GM21515 (cell line): Measurements from ENCODE around the gene TRPM2.

Experiments used
- ATAC-seq: cut with Tn5 transposase; IDR thresholded peaks from one replicate; pipeline ENCODE4 v1.9.1; 2021; ENCODE audit not compliant: unreplicated experiment

The TRPM2 gene

DNA sequence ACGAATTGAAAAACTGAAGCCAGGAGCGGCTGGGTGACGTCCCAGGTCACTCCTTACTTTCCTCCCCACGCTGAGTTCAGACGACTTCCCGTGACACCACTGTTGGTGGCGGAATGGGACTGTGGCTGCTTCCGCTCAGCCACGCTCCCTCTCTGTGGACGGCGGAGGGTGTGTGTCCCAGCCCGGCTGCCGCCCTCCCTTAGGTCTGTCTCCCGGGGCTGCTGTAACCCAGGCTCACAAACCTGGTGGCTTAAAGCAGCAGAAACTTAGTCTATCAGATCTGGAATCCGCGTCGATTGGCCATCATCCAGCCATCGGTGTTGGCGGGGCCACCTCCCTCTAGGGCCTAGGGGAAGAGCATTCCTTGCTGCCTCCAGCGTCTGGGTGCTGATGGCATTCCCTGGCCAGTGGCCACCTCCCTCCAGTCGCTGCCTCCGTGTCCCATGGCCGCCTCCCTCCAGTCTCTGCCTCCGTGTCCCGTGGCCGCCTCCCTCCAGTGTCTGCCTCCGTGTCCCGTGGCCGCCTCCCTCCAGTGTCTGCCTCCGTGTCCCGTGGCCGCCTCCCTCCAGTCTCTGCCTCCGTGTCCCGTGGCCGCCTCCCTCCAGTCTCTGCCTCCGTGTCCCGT, 17.5 kb downstream of the TRPM2 start:
- ATAC-seq, result no peak

DNA sequence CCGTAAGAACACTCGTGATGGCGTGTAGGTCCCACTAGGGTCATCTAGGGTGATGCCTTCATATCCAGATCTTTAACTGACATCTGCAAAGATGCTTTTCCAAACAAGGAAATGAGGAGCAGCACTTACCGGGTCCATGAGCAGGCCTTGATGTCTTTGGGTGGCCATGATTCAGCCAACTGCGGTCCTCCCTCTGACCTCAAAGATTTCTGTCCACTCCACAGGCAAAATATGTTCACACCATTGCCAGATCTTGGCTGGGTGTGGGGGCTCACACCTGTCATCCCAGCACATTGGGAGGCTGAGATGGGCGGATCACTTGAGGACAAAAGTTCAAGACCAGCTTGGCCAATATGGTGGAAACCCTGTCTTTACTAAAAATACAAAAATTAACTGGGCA, 18.2 kb downstream of the TRPM2 start:
- no peak for ATAC-seq

DNA sequence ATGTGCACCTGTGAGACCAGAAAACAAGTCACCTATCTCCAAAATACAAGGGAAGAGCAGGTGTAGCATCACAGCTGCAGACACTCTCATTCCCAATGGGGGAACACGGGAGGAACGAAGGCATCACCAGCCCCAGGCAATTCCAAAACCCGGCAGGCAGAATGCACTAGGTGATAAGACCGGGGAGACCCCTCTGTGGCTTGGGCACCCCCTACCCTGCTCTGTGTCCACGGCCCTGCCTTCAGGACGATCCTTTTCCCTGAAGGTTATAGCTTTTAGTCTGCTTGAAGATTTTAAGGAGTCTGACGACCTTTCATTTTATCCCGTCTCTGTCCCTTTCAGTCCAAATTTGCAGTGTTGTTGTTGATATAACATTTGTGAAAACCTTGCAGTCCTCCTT, 19.2 kb downstream of the TRPM2 start:
- no peak for ATAC-seq

DNA sequence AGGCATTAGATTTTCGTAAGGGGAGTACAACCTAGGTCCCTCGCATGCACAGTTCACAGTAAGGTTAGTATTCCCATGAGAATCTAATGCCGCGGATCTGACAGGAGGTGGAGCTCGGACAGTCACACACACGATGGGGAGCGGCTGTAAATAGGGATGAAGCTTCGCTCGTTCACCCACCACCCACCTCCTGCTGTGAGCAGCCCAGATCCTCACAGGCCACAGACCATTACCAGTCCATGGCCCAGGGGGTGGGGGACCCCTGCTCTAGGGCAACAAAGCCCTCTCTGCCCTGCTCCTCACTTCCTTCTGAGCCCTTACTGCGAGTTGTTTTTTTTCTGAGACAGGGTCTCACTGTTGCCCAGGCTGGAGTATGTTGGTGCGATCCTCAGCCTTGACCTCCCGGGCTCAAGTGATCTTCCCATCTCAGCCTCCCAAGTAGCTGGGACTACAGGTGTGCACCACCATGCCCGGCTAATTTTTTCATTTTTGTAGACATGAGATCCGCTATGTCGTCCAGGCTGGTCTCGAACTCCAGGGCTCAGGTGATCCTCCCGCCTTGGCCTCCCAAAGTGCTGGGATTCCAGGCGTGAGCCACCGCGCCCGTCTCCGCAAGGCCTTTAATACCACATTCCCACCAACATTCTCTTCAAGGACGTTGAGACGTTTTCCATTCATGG, 21.3 kb downstream of the TRPM2 start:
- ATAC-seq, result no peak

DNA sequence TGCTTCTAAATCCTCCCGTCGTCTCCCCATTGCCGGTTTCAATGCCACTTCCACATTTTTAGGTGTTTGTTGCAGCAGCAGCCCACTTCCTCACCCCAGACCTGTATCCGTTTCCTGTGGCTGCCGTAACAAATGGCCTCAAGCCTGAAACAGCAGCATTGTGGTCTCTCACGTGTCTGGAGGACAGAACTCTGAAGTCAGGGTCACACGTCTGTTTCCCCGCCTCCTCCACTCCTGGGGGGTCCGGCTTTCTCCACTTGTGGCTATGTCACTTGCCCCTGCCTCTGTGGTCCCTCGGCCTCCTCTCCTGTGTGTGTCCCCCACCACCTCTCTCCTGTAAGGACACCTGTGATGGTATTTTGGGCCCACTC, 21.8 kb downstream of the TRPM2 start:
- ATAC-seq, result no peak

DNA sequence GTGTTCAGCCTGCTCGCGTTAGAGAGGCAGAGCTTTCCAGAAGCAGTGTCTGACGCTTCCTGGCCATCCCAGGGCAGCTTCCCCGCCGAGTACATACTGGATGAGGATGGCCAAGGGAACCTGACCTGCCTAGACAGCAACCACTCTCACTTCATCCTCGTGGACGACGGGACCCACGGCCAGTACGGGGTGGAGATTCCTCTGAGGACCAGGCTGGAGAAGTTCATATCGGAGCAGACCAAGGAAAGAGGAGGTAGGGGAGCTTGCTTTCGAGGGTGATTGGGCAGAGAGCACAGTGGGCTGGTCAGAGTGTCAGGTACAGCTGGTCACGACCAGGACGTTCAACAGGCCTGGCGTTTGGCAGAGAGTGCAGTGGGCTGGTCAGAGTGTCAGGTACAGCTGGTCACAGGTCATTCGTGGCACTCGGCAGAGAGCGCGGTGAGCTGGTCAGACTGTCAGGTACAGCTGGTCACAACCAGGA, 22.4 kb downstream of the TRPM2 start:
- no peak for ATAC-seq

DNA sequence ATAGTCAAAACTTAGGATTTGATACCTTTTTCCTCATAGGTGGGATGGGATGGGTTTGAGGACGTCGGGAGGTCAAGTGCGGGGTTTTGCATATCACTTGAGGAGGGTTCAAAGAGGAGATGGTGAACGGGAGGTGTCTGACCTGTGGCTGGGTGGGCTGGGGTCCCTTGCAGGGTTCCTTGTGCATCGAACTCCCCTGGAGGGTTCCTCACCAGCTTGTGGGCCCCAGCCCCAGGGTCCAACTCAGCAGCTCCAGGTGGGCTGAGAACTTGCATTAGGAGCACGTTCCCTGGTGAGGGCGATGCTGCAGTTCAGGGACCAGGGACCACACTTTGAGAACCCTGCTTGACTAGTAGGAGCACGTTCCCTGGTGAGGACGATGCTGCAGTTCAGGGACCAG, 23.2 kb downstream of the TRPM2 start:
- no peak for ATAC-seq

DNA sequence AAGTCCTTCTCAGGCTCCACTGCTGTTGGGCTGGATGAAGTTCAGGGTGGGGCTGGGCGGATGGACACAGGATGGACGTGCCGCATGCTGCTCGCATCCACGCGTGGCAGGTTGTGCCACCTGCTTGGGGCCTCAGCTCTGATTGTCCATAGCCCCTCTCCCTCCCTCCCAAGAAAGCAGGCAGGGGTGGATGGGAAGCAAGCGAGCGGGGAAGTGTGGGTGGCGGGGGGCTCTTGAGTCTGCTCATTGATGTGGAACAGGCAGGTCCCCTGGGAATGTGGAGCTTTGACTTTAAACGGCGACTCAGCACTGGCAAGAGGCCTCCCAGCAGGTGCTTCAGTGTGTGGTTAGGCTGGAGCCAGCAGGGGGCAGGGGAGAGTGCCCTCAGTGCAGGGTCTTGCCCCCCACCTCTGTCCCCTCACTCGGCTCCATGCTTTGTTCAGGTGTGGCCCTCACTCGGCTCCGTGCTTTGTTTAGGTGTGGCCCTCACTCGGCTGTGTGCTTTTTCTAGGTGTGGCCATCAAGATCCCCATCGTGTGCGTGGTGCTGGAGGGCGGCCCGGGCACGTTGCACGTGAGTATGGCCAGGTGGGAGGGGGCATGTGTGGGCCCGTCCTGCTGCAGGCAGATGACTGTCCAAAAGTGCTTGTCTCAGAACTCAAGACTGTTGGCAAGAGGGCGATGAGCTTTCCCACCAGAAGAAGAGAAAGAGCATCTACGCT, 23.9 kb downstream of the TRPM2 start:
- ATAC-seq, result no peak

DNA sequence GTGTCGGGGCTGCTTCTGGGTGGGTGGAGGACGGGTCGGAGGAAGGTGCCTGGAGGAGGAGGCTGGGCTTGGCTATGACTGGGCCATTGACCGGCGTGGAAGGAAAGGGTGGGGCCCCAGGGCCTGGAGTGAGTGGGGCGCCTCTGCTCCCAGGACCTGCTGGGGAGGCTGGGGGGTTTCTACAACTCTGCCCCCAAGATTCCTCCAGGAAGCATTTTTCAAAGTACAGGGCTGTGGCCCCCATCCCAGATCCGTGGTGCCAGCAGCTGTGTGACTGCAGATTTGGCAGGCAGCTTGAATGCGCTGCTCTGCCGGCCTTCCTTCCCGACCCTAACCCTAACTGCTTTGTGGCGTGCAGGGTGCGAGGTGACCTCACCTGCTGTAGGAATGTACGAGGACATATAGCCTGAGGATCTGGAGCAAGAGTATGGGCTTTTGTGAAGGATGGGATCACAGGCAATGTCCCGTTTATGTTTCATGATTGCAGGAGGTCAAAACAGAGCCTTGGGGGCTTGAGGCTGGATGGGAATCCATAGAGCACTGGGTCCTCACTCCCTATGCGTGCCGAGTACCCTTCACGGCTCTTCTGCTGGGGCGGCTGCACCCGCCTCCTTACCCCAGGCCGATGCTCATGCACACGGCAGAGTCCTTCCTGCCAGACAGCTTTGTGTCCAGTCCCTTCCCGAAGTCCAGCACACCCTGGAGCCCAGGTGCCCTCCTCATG, 24.7 kb downstream of the TRPM2 start:
- ATAC-seq, result no peak

DNA sequence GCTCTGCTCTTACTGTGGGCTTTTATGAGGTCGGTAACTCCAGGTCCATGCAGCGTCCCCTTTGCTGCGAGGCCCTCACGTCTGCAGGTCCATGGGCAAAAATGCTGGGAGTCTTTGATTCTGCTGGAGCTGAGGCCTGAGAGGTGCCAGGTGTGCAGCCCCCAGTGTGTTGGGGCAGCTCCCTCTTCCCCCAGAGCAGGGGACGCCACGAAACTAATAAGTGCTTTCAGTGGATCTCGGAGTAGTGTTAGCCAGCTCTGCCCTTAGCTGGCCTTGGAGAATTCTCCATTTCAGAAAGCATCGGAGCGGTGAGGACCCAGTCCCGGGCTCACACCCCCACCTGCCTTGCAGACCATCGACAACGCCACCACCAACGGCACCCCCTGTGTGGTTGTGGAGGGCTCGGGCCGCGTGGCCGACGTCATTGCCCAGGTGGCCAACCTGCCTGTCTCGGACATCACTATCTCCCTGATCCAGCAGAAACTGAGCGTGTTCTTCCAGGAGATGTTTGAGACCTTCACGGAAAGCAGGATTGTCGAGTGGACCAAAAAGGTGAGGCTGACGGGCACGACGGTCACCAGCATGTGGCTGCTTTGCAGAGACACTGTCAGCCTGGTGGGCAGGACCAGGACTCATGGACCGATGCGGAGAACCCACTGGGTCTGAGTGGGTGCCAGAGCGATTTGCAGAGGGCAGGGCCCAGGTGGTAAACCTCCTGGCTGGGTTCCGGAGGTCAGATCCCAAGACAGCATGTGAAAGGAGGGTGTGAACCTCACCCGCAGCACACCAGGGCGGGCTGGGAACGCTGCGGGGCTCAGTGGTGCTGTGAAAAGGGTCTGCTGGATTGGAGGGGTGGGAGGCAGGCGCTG, 25.5 kb downstream of the TRPM2 start:
- no peak for ATAC-seq

DNA sequence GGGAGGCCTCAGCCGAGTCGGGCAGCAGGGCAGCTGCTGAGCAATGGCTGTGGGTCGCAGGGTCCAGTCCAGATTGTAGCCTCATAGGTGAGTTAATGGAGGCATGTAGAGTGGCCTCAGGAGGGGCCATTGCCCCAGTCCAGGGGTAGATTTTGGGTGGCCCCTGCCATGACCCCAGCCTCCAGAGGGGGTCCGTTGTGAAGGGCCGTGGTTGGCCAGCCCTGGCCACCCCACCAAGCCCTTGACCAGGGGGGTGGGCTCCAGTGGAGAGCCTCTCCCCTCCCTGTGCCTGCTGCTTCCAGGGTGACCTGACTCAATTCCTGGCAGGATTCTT, 26.1 kb downstream of the TRPM2 start:
- no peak for ATAC-seq

DNA sequence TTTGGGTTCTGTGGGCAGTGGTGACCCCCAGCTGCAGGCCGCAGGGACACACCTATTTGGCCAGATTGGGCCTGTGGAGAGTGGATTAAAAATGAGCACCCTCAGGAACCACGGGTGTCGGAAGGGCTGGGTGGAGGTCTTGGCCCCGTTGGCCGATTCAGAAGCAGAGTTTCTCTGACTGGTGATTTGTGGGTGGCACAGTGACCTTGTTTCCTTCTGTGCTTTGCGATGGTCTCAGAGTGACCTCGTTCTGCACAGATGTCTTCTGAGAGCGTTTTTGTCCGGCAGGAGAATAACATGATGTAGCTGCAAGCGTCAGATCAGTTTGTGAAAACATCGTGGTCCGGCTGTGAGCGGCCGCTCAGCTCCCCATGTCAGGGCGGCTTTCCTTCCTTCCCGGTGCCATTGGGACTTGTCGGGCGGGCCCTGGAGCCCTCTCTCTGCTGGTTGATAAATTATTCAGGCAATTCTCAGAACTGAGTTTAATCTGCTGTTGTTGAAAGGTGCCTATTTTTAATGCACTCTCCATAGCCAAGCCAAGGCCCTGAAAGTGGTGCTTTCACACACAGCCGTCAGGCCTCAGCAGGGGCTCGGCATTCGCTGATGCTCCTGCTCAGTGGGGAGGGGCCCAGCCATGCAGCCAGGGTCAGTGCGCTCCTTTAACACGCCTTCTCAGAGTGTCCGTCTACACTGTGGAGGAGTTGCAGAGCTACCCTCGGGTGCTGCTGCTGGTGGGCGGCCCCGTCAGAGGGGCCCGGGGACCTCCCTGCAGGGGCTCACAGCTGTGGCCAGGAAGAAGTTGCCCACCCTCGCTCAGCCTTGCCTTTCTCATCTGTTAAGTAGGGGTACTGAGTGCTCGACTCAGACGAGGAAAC, 26.8 kb downstream of the TRPM2 start:
- no peak for ATAC-seq

DNA sequence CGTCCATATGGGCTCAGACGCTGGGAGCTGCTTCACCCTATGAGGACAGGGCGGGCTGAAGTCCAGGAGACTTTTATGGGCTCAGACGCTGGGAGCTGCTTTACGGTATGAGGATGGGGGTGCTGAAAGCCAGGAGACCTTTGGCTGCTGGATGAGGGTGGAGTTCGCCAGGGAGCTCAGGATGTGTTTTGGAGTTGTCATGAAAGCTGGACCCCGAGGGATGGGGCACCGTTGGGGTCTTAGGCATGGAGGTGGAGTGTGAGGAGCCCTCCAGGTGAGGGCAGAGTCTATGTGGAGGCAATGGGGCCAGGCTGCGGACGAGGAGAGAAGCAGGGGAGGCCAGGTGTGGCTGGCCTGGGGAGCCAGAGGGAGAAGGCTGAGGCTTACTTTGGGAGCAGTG, 27.5 kb downstream of the TRPM2 start:
- ATAC-seq, result no peak

DNA sequence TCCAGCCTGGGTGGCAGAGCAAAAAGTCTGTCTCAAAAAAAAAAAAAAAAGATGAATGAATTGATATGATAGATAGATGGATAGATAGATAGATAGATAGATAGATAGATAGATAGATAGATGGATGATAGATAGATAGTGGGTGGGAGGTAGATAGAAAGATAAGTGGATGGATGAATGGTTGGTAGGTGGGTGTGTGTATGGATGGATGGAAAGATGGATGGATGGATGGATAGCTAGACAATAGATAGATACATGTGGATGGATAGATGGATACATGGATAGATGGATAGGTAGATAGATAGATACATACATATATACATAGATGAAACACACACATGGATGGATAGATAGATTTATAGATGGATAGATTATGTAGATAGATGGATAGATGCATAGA, 28.5 kb downstream of the TRPM2 start:
- ATAC-seq, result no peak

DNA sequence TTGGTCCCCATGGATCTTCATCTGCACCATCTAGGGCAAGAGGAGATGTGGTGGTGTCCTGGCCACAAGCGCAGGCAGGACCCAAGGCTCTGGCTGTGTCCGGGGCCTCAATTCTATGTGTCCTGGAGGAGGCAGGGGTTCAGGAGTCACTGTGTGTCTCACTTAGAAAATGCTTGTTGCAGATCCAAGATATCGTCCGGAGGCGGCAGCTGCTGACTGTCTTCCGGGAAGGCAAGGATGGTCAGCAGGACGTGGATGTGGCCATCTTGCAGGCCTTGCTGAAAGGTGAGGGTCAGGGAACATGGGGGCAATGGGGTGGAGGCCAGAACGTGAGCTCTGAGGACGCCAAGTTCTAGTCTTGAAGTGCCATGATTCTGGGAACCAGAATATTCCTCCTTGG, 29.1 kb downstream of the TRPM2 start:
- no peak for ATAC-seq

DNA sequence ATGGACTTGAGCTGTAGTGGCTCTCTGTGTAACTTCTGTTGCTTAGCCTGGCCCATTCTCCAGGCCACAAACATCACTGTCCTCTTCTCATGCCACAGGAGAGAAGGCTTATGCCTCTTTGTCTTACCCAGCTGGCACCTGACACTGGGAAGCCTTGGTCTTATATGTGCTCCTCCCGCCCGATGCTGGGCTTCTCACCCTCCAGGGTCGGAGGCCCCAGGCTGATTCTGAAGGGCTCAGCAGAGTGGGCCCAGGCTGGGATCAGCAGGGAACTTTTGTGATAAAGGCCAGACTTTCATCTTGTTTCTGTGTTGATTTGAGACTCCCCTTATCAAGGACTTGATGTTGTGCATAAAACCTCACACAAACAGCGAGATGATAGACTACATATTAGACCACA, 29.8 kb downstream of the TRPM2 start:
- ATAC-seq, result no peak

DNA sequence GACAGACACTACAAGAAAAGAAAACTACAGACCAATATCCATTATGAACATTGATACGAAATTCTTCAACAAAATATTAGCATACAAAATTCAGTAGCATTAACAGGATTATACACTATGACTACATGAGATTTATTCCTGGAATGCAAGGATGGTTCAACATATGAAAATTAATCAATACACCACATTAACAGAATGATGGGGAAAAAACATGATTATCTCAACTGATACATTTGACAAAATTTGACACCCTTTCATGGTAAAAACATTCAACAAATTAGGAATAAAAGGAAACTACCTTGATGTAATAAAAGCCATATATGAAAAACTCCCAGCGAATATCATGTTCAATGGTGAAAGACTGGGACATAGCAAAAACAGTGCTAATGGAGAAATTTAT, 31.5 kb downstream of the TRPM2 start:
- ATAC-seq, result no peak

DNA sequence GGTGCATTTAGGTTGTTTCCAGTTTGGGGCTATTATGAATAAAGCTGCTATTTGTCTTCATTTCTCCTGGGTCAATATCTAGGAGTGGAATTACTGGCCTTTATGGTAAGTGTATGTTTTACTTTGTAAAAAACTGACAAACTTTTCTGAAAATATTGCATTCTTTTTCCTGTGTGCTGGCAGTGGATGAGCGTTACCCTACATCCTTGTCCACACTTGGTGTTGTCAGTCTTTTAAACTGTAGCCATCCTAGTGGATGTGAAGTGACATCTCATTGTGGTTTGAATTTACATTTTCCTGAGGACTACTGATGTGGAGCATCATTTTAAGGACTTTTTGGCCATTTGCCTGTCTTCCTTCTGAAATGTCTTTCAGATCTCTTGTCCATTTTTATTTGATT, 35.9 kb downstream of the TRPM2 start:
- ATAC-seq, result no peak

DNA sequence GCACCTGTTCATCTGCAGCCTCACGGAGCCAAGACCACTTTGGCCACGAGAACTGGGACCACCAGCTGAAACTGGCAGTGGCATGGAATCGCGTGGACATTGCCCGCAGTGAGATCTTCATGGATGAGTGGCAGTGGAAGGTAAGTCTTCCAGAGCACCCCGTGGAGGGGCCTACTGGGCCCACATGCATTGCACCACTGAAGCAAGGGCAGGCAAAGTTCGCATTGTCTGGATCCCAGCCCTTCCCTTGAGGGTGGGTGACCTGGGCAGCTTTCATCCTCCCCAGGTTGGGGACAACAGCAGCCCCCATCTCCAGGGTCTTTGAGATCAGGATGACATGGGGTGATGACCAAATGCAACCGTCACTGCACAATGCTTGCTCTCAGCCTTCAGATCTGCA, 37.5 kb downstream of the TRPM2 start:
- no peak for ATAC-seq
